ENCODE data around the gene PDE1C.

- peak; percentile 21; the same call in 1 of the 2 replicates for TF ChIP-seq CTCF (conservative IDR thresholded peaks at IDR 0.05; ENCODE audit: low read depth, low read length)
- TF ChIP-seq POLR2A (IDR thresholded peaks at IDR 0.05; ENCODE audit: low read depth, low read length): no peak
- no peak for TF ChIP-seq RAD21 (IDR thresholded peaks at IDR 0.05; ENCODE audit: low read length)
- no peak for TF ChIP-seq FOS (IDR thresholded peaks at IDR 0.05; ENCODE audit: low read depth, low read length)
- TF ChIP-seq MXI1 (IDR thresholded peaks at IDR 0.05; ENCODE audit: borderline replicate concordance, low read depth, low read length): no peak
These were observed 2.2 kb upstream of the PDE1C start for GRCh38 chr7:32072397-32072796.

Data from IMR-90 (cell line).